ENCODE data around the gene SFT2D2. TPM values are rescaled to one million over a fixed set of nuclear protein-coding genes. Genes with fewer than 3 reads are reported as not detected.
A peak's percentile ranks its signal among the peaks of the same experiment; 100 is the strongest.
"Not testable (repeated sequence)": the region's sequence is repeated elsewhere in the genome, so short reads cannot be mapped to it uniquely, and the experiment has no call there.

SFT2D2 gene
- polyA plus RNA-seq, 1 of the 3 experiments (the other 2 are of a cell fraction): 9.3 TPM

DNA sequence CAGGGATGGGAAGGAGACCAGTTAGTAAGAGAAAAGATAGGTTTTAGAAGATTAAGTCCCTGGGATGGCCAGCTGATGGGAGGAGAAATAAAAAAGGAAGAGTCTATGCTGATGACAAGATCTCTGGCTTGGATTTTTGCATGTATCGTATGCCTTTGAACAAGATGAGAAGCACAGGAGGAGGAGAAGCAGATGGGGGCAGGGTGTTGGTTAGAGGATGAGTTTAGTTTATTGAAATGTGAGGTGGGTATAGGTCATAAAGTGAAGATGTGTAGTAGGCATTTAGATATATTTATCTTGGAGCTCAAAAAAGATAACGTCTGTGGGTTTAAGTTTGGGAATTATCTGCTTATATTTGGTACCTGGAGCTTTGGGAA, 45.7 kb upstream of the SFT2D2 start:
- no peak for DNase-seq
- TF ChIP-seq RXRA (IDR thresholded peaks at IDR 0.05; ENCODE audit: borderline replicate concordance, low read depth): no peak
- TF ChIP-seq TEAD4 (IDR thresholded peaks at IDR 0.05; ENCODE audit: borderline replicate concordance, insufficient read depth): no peak
- TF ChIP-seq, protein P1, sequence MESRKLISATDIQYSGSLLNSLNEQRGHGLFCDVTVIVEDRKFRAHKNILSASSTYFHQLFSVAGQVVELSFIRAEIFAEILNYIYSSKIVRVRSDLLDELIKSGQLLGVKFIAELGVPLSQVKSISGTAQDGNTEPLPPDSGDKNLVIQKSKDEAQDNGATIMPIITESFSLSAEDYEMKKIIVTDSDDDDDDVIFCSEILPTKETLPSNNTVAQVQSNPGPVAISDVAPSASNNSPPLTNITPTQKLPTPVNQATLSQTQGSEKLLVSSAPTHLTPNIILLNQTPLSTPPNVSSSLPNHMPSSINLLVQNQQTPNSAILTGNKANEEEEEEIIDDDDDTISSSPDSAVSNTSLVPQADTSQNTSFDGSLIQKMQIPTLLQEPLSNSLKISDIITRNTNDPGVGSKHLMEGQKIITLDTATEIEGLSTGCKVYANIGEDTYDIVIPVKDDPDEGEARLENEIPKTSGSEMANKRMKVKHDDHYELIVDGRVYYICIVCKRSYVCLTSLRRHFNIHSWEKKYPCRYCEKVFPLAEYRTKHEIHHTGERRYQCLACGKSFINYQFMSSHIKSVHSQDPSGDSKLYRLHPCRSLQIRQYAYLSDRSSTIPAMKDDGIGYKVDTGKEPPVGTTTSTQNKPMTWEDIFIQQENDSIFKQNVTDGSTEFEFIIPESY (IDR thresholded peaks at IDR 0.05; ENCODE audit: borderline replicate concordance, low read depth): no peak
- TF ChIP-seq, protein P2, sequence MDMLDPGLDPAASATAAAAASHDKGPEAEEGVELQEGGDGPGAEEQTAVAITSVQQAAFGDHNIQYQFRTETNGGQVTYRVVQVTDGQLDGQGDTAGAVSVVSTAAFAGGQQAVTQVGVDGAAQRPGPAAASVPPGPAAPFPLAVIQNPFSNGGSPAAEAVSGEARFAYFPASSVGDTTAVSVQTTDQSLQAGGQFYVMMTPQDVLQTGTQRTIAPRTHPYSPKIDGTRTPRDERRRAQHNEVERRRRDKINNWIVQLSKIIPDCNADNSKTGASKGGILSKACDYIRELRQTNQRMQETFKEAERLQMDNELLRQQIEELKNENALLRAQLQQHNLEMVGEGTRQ (IDR thresholded peaks at IDR 0.05; ENCODE audit: borderline replicate concordance, low read depth, low read length): no peak
- no peak for TF ChIP-seq NRF1 (IDR thresholded peaks at IDR 0.05; ENCODE audit: low read depth, low read length)
- no peak for TF ChIP-seq JUND (IDR thresholded peaks at IDR 0.05)
- TF ChIP-seq, protein P3, sequence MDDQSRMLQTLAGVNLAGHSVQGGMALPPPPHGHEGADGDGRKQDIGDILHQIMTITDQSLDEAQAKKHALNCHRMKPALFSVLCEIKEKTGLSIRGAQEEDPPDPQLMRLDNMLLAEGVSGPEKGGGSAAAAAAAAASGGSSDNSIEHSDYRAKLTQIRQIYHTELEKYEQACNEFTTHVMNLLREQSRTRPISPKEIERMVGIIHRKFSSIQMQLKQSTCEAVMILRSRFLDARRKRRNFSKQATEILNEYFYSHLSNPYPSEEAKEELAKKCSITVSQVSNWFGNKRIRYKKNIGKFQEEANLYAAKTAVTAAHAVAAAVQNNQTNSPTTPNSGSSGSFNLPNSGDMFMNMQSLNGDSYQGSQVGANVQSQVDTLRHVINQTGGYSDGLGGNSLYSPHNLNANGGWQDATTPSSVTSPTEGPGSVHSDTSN (IDR thresholded peaks at IDR 0.05): no peak
- no peak for TF ChIP-seq CHD2 (IDR thresholded peaks at IDR 0.05; ENCODE audit: low read length, partially characterized antibody)
- no peak for TF ChIP-seq FOXM1 (IDR thresholded peaks at IDR 0.05; ENCODE audit: low read depth)
- no peak for TF ChIP-seq EZH2phosphoT487 (IDR thresholded peaks at IDR 0.05; ENCODE audit: borderline replicate concordance, low read depth)
- no peak for TF ChIP-seq FOSL2 (IDR thresholded peaks at IDR 0.05; ENCODE audit: borderline replicate concordance, low read depth)
- no peak for TF ChIP-seq RFX5 (IDR thresholded peaks at IDR 0.05; ENCODE audit: low read length)
- TF ChIP-seq EP300 (IDR thresholded peaks at IDR 0.05; ENCODE audit: borderline replicate concordance in 1 of 2, low read depth in 1 of 2, low read length in 1 of 2): no peak
- TF ChIP-seq TAF1 (IDR thresholded peaks at IDR 0.05; ENCODE audit: borderline replicate concordance, low read depth, low read length): no peak
- TF ChIP-seq YY1 (IDR thresholded peaks at IDR 0.05; ENCODE audit: low read depth): no peak
- Histone ChIP-seq H3K9ac (peak overlapping the region; percentile 89), H3K27ac (ENCODE audit: low read depth in 2 of 2, low read length in 1 of 2) (peak overlapping the region; percentile 91 to 93), H3K27me3 (ENCODE audit: insufficient read depth) (no peaks in the 10 kb centered on the region), H3K4me2 (peak overlapping the region; percentile 92), H2AFZ (ENCODE audit: low read depth) (peak overlapping the region; percentile 83), H4K20me1 (ENCODE audit: insufficient read depth) (no peaks in the 10 kb centered on the region), H3K4me3 (ENCODE audit: low read depth in 2 of 2, low read length in 1 of 2) (peak overlapping the region; percentile 80 to 97), H3K9me2 (no peaks in the 10 kb centered on the region), H3K9me3 (no peaks in the 10 kb centered on the region), H3K4me1 (ENCODE audit: control insufficient read depth in 1 of 2, insufficient read depth in 2 of 2, low read depth in 1 of 2, low read length in 1 of 2) (peaks cover 0 to 4% of the 10 kb centered on the region in 2 experiments; a peak in 1 of 4 replicates), H3K79me2 (ENCODE audit: insufficient read depth) (peaks cover 59% of the 10 kb centered on the region), H3K36me3 (replicated peaks in 1 of 2; ENCODE audit: control insufficient read depth in 1 of 2, insufficient read depth in 2 of 2, low read length in 1 of 2) (peaks cover 10 to 16% of the 10 kb centered on the region in 2 experiments), H3F3A (replicated peaks; ENCODE audit: insufficient read depth) (peaks cover 20% of the 10 kb centered on the region)
- POLR2A ChIA-PET: no interaction called here
- CTCF ChIA-PET: interaction anchor here (1.3 kb wide), 1 partner anchor 35 kb away, joined by 8 read pairs; no protein-coding TSS in a partner anchor
- whole genome bisulfite sequencing (ENCODE audit: low lambda C conversion rate): 6% methylated on average over 2 of the region's 2 CpGs

DNA sequence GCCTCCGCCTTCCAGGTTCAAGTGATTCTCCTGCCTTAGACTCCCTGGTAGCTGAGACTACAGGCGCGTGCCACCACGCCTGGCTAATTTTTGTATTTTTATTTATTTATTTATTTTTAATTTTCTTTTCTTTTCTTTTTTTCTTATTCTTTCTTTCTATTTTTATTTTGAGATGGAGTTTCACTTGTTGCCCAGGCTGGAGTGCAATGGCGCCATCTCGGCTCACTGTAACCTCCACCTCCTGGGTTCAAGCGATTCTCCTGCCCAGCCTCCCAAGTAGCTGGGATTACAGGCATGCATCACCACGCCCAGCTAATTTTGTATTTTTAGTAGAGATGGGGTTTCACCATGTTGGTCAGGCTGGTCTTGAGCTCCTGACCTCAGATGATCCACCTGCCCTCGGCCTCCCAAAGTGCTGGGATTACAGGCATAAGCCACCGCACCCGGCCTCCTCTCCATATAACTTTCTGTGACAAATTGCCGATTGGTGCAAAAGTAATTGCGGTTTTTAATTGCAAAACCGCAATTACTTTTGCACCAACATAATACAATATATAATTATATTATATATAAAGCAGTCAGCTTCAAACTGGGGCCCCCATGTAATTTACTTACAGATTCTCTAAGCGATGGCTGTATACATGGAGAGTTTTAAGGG, 44.6 kb upstream of the SFT2D2 start:
- H3K4me3 ChIP-seq (ENCODE audit: low read depth in 2 of 2, low read length in 1 of 2); H3K9me2 ChIP-seq; H3K27me3 ChIP-seq (ENCODE audit: insufficient read depth); H3K4me2 ChIP-seq; H3K4me1 ChIP-seq (ENCODE audit: control insufficient read depth in 1 of 2, insufficient read depth in 2 of 2, low read depth in 1 of 2, low read length in 1 of 2); H3K9me3 ChIP-seq; H2AFZ ChIP-seq (ENCODE audit: low read depth); DNase-seq; H4K20me1 ChIP-seq (ENCODE audit: insufficient read depth); H3K27ac ChIP-seq (ENCODE audit: low read depth in 2 of 2, low read length in 1 of 2); POLR2A ChIA-PET; H3K9ac ChIP-seq: not testable (repeated sequence)
- CTCF ChIA-PET: interaction anchor here (1.3 kb wide), 1 partner anchor 36 kb away, joined by 8 read pairs; no protein-coding TSS in a partner anchor
- Histone ChIP-seq H3K79me2 (ENCODE audit: insufficient read depth) (peaks cover 67% of the 10 kb centered on the region), H3F3A (replicated peaks; ENCODE audit: insufficient read depth) (peaks cover 20% of the 10 kb centered on the region), H3K36me3 (replicated peaks in 1 of 2; ENCODE audit: control insufficient read depth in 1 of 2, insufficient read depth in 2 of 2, low read length in 1 of 2) (peaks cover 13 to 16% of the 10 kb centered on the region in 2 experiments)
- 94% methylated on average over 15 of the region's 15 CpGs for WGBS (ENCODE audit: low lambda C conversion rate)
